ENCODE results near the gene GLYATL3.

Gene GLYATL3

DNA sequence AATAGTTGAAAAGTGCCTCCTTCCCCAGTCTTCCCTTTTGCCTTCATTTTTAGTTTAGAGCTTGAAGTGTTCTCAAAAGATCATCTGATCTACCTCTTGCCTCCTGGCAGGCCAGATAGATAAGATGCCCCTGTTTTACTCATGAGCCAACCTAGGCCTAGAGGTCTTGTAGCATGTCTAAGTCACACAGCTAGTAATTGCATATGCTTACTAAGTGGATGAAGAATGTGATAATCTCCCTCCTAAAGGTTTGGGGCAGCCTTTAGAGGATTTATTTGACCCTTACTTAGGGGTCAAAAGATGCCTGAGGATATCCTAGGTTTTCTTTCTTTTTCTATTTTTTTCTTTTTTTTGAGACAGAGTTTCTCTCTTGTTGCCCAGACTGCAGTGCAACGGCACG is 52.9 kb downstream of the GLYATL3 start:
- no peaks in the 10 kb centered on the region for H3K9me3 ChIP-seq (ENCODE audit: control insufficient read depth, low read length)
- no peaks in the 10 kb centered on the region for H3K79me2 ChIP-seq
- H2AFZ ChIP-seq: no peak overlapping the region
- H3K4me3 ChIP-seq (ENCODE audit: low read depth, low read length): no peak overlapping the region
- TF ChIP-seq, protein P1, sequence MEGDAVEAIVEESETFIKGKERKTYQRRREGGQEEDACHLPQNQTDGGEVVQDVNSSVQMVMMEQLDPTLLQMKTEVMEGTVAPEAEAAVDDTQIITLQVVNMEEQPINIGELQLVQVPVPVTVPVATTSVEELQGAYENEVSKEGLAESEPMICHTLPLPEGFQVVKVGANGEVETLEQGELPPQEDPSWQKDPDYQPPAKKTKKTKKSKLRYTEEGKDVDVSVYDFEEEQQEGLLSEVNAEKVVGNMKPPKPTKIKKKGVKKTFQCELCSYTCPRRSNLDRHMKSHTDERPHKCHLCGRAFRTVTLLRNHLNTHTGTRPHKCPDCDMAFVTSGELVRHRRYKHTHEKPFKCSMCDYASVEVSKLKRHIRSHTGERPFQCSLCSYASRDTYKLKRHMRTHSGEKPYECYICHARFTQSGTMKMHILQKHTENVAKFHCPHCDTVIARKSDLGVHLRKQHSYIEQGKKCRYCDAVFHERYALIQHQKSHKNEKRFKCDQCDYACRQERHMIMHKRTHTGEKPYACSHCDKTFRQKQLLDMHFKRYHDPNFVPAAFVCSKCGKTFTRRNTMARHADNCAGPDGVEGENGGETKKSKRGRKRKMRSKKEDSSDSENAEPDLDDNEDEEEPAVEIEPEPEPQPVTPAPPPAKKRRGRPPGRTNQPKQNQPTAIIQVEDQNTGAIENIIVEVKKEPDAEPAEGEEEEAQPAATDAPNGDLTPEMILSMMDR (IDR thresholded peaks at IDR 0.05): no peak
- H3K36me3 ChIP-seq (ENCODE audit: control insufficient read depth, insufficient read depth, low read length): no peaks in the 10 kb centered on the region
- peaks cover 2% of the 10 kb centered on the region for H3K4me1 ChIP-seq
- no peaks in the 10 kb centered on the region for H3K27me3 ChIP-seq (ENCODE audit: control insufficient read depth, insufficient read depth, low read length)
- no peak overlapping the region for H3K9ac ChIP-seq
- no peak overlapping the region for H3K4me2 ChIP-seq (ENCODE audit: low read length)
- H3K27ac ChIP-seq: no peak overlapping the region

GRCh38 chr6:49553384-49553783 is 53.7 kb downstream of the GLYATL3 start:
- Histone ChIP-seq H3K9ac (no peak overlapping the region), H2AFZ (no peak overlapping the region), H3K4me3 (ENCODE audit: low read depth, low read length) (no peak overlapping the region), H3K36me3 (ENCODE audit: control insufficient read depth, insufficient read depth, low read length) (no peaks in the 10 kb centered on the region), H3K4me1 (peaks cover 2% of the 10 kb centered on the region), H3K27ac (no peak overlapping the region), H3K4me2 (ENCODE audit: low read length) (no peak overlapping the region), H3K27me3 (ENCODE audit: control insufficient read depth, insufficient read depth, low read length) (no peaks in the 10 kb centered on the region), H3K79me2 (no peaks in the 10 kb centered on the region), H3K9me3 (ENCODE audit: control insufficient read depth, low read length) (no peaks in the 10 kb centered on the region)
- TF ChIP-seq, protein P1 (IDR thresholded peaks at IDR 0.05): no peak

GRCh38 chr6:49555951-49556350 is 56.2 kb downstream of the GLYATL3 start:
- Histone ChIP-seq H3K4me3 (ENCODE audit: low read depth, low read length) (no peak overlapping the region), H3K27me3 (ENCODE audit: control insufficient read depth, insufficient read depth, low read length) (no peaks in the 10 kb centered on the region), H3K4me1 (peaks cover 2% of the 10 kb centered on the region), H3K27ac (no peak overlapping the region), H3K9ac (no peak overlapping the region), H3K4me2 (ENCODE audit: low read length) (no peak overlapping the region), H2AFZ (no peak overlapping the region), H3K79me2 (no peaks in the 10 kb centered on the region), H3K9me3 (ENCODE audit: control insufficient read depth, low read length) (no peaks in the 10 kb centered on the region), H3K36me3 (ENCODE audit: control insufficient read depth, insufficient read depth, low read length) (no peaks in the 10 kb centered on the region)
- TF ChIP-seq, protein P1 (IDR thresholded peaks at IDR 0.05): no peak

GRCh38 chr6:49556429-49556837 is 56.7 kb downstream of the GLYATL3 start:
- no peaks in the 10 kb centered on the region for H3K79me2 ChIP-seq
- no peaks in the 10 kb centered on the region for H3K9me3 ChIP-seq (ENCODE audit: control insufficient read depth, low read length)
- H3K27ac ChIP-seq: no peak overlapping the region
- no peak overlapping the region for H3K4me2 ChIP-seq (ENCODE audit: low read length)
- H3K4me1 ChIP-seq: no peaks in the 10 kb centered on the region
- no peak overlapping the region for H2AFZ ChIP-seq
- TF ChIP-seq, protein P1 (IDR thresholded peaks at IDR 0.05): no peak
- no peak overlapping the region for H3K9ac ChIP-seq
- no peak overlapping the region for H3K4me3 ChIP-seq (ENCODE audit: low read depth, low read length)
- no peaks in the 10 kb centered on the region for H3K36me3 ChIP-seq (ENCODE audit: control insufficient read depth, insufficient read depth, low read length)
- no peaks in the 10 kb centered on the region for H3K27me3 ChIP-seq (ENCODE audit: control insufficient read depth, insufficient read depth, low read length)

DNA sequence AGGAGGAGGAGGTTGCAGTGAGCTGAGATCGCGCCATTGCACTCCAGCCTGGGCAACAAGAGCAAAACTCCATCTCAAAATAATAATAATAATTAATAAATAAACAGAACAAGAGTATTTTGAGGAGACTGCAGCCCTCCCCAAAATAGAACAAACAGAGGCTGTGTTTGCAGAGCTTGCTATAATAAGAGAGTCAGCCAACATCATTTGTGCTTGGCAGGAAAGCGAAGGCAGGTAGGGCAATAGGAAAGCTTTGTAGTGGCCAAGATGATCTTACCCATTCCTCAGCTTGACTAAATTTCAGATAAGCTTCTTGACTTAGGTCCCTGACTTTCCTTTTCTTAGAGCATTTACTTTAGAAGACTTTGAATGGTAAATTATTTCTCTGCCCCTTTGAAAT is 57.5 kb downstream of the GLYATL3 start:
- H3K4me1 ChIP-seq: no peaks in the 10 kb centered on the region
- H3K27ac ChIP-seq: no peak overlapping the region
- H3K4me3 ChIP-seq (ENCODE audit: low read depth, low read length): no peak overlapping the region

More for the DNA sequence above, 57.5 kb downstream of the GLYATL3 start:
- no peaks in the 10 kb centered on the region for H3K36me3 ChIP-seq (ENCODE audit: control insufficient read depth, insufficient read depth, low read length)
- no peak overlapping the region for H3K4me2 ChIP-seq (ENCODE audit: low read length)
- no peak overlapping the region for H2AFZ ChIP-seq
- no peak overlapping the region for H3K9ac ChIP-seq
- no peaks in the 10 kb centered on the region for H3K79me2 ChIP-seq
- H3K9me3 ChIP-seq (ENCODE audit: control insufficient read depth, low read length): no peaks in the 10 kb centered on the region
- no peaks in the 10 kb centered on the region for H3K27me3 ChIP-seq (ENCODE audit: control insufficient read depth, insufficient read depth, low read length)
- TF ChIP-seq, protein P1 (IDR thresholded peaks at IDR 0.05): no peak

Measured in parathyroid adenoma (tissue), 2 donors.